ENCODE results near the gene KDM8. TPM values are rescaled to one million over a fixed set of nuclear protein-coding genes. Genes with fewer than 3 reads are reported as not detected.

Gene KDM8
- total and polyA plus RNA-seq, 4 experiments from 2014 or later, result 4.8 to 31.0 (median 18.4) TPM

DNA sequence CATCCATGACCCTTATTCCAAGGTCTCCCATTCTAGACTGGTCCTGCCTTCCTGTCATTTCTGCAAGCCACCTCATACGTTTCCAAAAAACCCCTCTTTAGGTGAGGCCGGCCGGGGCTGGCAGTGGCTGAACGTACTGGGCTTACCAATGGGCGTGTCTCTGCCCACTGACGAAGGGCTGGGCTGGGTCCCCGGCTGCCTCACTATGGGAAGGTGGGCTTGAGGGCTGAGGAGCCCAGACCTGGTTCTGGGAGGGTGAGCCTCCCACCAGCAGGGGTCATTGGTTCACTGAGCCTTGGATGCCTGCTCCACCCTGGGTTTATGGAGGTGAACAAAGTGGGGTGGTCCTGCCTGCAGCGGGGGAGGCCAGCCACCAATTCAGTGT lies 19.9 kb downstream of the KDM8 start:
- Histone ChIP-seq H3K27me3 (ENCODE audit: insufficient read depth, low read length) (no peaks in the 10 kb centered on the region), H3K36me3 (ENCODE audit: insufficient read depth, low read length) (peaks cover 11% of the 10 kb centered on the region), H3K4me1 (ENCODE audit: insufficient read depth, low read length) (no peaks in the 10 kb centered on the region), H3K4me3 (ENCODE audit: low read length in 2 of 2) (no peak overlapping the region), H3K27ac (ENCODE audit: low read depth, low read length) (no peak overlapping the region), H3K9me3 (ENCODE audit: control insufficient read depth in 1 of 2, low read length in 2 of 2) (no peaks in the 10 kb centered on the region)
- no peak for DNase-seq
- ChIA-PET CTCF (ENCODE audit: partially characterized antibody) (interaction anchor here (2.4 to 7.2 kb wide), 4 partner anchors 8 to 144 kb away, joined by 9 to 28 read pairs (median 17); no protein-coding TSS in a partner anchor), POLR2A (ENCODE audit: partially characterized antibody) (interaction anchor here (0.6 to 6.4 kb wide), 4 partner anchors 12 to 44 kb away, joined by 3 to 47 read pairs (median 14); partner anchors contain the start of gene KDM8)
- peaks cover 7 to 23% (median 14%) of the 10 kb centered on the region in 4 donors for H3K4me1 Mint-ChIP-seq
- no peak overlapping the region for H3K4me3 Mint-ChIP-seq
- intact Hi-C loops (cut with micrococcal nuclease), result no loop called here
- H3K9me3 Mint-ChIP-seq, result no peaks in the 10 kb centered on the region
- peak overlapping the region in 1 of 7 donors; percentile 70 for H3K27ac Mint-ChIP-seq
- H3K36me3 Mint-ChIP-seq, result peaks cover 5 to 27% of the 10 kb centered on the region in 2 donors
- no peaks in the 10 kb centered on the region for H3K27me3 Mint-ChIP-seq

DNA sequence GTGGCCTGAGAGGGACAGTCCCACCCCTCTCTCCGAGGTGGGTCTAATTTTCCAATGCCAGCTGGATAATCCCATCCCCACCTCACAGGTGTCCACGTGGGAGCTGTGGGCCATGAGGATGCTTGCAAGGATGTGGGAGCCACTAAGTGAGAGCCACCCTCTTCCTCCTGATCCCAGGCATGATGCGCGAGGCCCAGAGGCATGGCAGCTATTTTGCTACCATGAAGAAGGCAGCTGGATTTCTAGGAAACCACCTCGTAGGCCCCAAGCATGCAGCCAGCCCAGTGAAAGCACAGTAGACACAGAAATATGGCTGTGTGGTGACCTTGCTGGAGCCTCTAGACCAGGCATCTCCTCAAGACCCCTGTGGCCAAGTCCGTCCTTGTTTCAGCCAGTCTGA lies 20.4 kb downstream of the KDM8 start:
- Histone ChIP-seq H3K4me3 (ENCODE audit: low read length in 2 of 2) (no peak overlapping the region), H3K4me1 (ENCODE audit: insufficient read depth, low read length) (peaks cover under 1% of the 10 kb centered on the region), H3K27me3 (ENCODE audit: insufficient read depth, low read length) (no peaks in the 10 kb centered on the region), H3K9me3 (ENCODE audit: control insufficient read depth in 1 of 2, low read length in 2 of 2) (no peaks in the 10 kb centered on the region), H3K36me3 (ENCODE audit: insufficient read depth, low read length) (peaks cover 11% of the 10 kb centered on the region), H3K27ac (ENCODE audit: low read depth, low read length) (no peak overlapping the region)
- ChIA-PET CTCF (ENCODE audit: partially characterized antibody) (interaction anchor here (2.8 to 7.2 kb wide), 3 partner anchors 11 to 144 kb away, joined by 17 to 28 read pairs (median 17); no protein-coding TSS in a partner anchor), POLR2A (ENCODE audit: partially characterized antibody) (interaction anchor here (0.6 to 6.4 kb wide), 3 partner anchors 11 to 27 kb away, joined by 3 to 47 read pairs (median 23); partner anchors contain the start of gene KDM8)
- H3K27ac Mint-ChIP-seq, result peak overlapping the region in 4 of 7 donors; percentile 57 to 86 (median 72)
- H3K27me3 Mint-ChIP-seq, result no peaks in the 10 kb centered on the region
- H3K36me3 Mint-ChIP-seq, result peaks cover 5 to 25% of the 10 kb centered on the region in 2 donors
- intact Hi-C loops (cut with micrococcal nuclease), result no loop called here
- no peak overlapping the region for H3K4me3 Mint-ChIP-seq
- H3K9me3 Mint-ChIP-seq, result no peaks in the 10 kb centered on the region
- H3K4me1 Mint-ChIP-seq, result peaks cover 7 to 24% (median 14%) of the 10 kb centered on the region in 4 donors
- DNase-seq, result no peak

DNA sequence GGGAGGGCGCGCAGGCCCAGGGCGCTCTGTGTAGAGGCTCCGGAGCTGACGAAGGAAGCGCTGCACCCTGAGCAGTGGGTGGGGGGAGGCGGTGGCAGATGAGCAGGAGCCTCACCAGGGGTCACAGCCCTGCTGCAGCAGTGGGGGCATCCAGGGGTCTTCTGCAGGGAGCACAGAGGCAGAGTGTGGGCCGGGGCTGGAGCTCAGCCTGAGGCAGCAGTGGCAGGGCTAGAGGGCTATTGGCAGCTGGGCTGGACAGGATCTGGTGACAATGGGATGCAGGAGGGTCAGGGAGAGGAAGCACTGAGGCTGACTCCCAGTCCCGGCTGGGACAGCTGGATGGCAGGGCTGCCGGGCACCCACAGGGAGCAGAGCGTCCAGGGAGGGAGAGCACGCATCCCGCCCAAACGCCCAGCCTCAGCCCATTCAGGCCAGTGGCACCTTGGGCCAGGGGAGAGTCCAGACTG lies 21.0 kb downstream of the KDM8 start:
- DNase-seq, result no peak
- peaks cover 8 to 30% (median 18%) of the 10 kb centered on the region in 4 donors for H3K4me1 Mint-ChIP-seq
- CTCF ChIA-PET (ENCODE audit: partially characterized antibody), result interaction anchor here (1.3 to 7.2 kb wide), 4 partner anchors 13 to 143 kb away, joined by 3 to 28 read pairs (median 6); no protein-coding TSS in a partner anchor

DNA sequence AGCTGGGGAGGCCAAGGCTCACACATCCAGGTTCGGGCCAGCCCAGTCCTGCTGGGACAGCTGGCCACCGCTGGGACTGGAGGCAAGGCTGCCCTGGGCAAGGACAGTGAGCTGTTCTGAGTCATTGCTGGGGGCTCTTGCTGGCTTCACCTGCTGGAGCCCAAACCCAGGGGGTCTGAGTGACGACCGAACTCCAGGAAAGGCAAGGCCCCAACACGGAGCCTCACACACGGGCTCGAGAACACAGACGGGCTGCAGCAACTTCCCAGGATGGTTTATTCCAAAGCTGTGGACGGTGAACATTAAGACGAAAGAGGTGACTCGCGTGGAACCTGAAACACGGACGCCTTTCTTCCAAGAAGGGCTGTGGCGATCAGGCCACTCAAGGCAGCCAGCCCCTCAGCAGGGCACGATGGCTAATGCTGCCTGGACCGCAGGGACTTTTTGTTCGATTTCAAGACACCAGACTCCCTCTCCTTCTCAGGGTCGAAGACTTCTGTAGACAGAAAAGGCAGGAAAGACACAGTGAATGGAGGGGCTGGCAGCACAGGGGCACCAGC lies 21.5 kb downstream of the KDM8 start:
- peaks cover 5 to 24% of the 10 kb centered on the region in 2 donors for H3K36me3 Mint-ChIP-seq
- no peak overlapping the region for H3K4me3 Mint-ChIP-seq
- POLR2A ChIA-PET (ENCODE audit: partially characterized antibody), result interaction anchor here (0.7 to 6.4 kb wide), 7 partner anchors 10 to 235 kb away, joined by 3 to 47 read pairs (median 8); partner anchors contain the start of gene KDM8
- Histone ChIP-seq H3K4me3 (ENCODE audit: low read length in 2 of 2) (no peak overlapping the region), H3K36me3 (ENCODE audit: insufficient read depth, low read length) (peaks cover 11% of the 10 kb centered on the region), H3K27ac (ENCODE audit: low read depth, low read length) (no peak overlapping the region), H3K27me3 (ENCODE audit: insufficient read depth, low read length) (no peaks in the 10 kb centered on the region), H3K4me1 (ENCODE audit: insufficient read depth, low read length) (peaks cover 12% of the 10 kb centered on the region), H3K9me3 (ENCODE audit: control insufficient read depth in 1 of 2, low read length in 2 of 2) (no peaks in the 10 kb centered on the region)
- H3K27ac Mint-ChIP-seq, result peak overlapping the region in 6 of 7 donors; percentile 7 to 83 (median 48)
- H3K9me3 Mint-ChIP-seq, result no peaks in the 10 kb centered on the region
- intact Hi-C loops (cut with micrococcal nuclease), result no loop called here
- no peak for DNase-seq
- CTCF ChIA-PET (ENCODE audit: partially characterized antibody), result interaction anchor here (1.0 to 7.2 kb wide), 7 partner anchors 10 to 142 kb away, joined by 3 to 28 read pairs (median 6); no protein-coding TSS in a partner anchor
- H3K27me3 Mint-ChIP-seq, result no peaks in the 10 kb centered on the region
- peaks cover 10 to 35% (median 21%) of the 10 kb centered on the region in 4 donors for H3K4me1 Mint-ChIP-seq

More for the DNA sequence above, 21.0 kb downstream of the KDM8 start:
- H3K27ac Mint-ChIP-seq, result peak overlapping the region in 6 of 7 donors; percentile 8 to 86 (median 60)
- H3K4me3 Mint-ChIP-seq, result no peak overlapping the region
- intact Hi-C loops (cut with micrococcal nuclease), result no loop called here
- H3K27ac ChIP-seq (ENCODE audit: low read depth, low read length), result no peak overlapping the region
- no peaks in the 10 kb centered on the region for H3K9me3 ChIP-seq (ENCODE audit: control insufficient read depth in 1 of 2, low read length in 2 of 2)
- peaks cover 11% of the 10 kb centered on the region for H3K36me3 ChIP-seq (ENCODE audit: insufficient read depth, low read length)
- H3K4me1 ChIP-seq (ENCODE audit: insufficient read depth, low read length), result peaks cover 7% of the 10 kb centered on the region
- peaks cover 5 to 24% of the 10 kb centered on the region in 2 donors for H3K36me3 Mint-ChIP-seq
- no peaks in the 10 kb centered on the region for H3K27me3 Mint-ChIP-seq
- no peak overlapping the region for H3K4me3 ChIP-seq (ENCODE audit: low read length in 2 of 2)
- no peaks in the 10 kb centered on the region for H3K9me3 Mint-ChIP-seq
- POLR2A ChIA-PET (ENCODE audit: partially characterized antibody), result interaction anchor here (1.0 to 6.4 kb wide), 5 partner anchors 11 to 236 kb away, joined by 5 to 47 read pairs (median 8); partner anchors contain the start of gene KDM8
- H3K27me3 ChIP-seq (ENCODE audit: insufficient read depth, low read length), result no peaks in the 10 kb centered on the region

DNA sequence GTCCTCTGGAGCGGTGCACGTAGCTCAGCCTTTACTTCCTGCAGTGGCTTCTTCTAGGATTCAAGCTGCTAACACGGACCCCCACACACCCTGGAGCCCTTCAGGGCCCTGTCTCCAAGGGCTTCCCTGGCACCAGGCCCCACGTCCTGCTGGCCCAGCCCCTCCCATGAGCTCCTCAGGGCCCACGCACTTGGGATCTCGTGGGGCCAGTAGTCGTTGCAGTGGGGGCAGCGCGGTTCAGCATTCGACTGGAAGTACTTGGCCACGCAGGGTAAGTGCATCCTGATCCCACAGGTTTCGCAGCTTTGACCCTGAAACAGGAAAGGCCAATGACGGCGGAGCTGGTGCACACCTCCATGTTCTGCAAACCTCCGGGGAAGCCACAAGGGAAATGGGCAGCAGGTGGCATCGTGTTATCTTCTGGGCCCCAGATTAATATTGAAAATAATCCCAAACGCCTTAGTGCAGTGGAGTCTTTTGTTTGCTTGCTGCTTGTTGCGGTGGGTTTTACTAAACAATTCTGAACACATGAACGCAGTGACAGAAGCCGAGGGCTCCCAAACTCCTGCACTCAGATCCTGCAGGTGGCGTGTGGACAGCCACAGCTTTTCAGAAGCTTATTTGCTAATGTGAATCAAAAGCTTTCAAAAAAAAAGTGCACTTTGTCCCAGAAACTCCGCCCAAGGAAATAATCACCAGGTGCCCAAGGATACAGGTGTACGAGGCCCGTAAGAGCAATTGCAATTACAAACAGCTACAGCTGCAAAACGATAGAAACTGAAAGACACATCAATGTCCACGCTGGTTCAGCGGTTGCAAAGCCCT lies 22.4 kb downstream of the KDM8 start:
- peak overlapping the region in 1 of 8 donors; percentile 46 for H3K4me3 Mint-ChIP-seq
- no peaks in the 10 kb centered on the region for H3K27me3 Mint-ChIP-seq
- H3K36me3 Mint-ChIP-seq, result peaks cover 6 to 28% of the 10 kb centered on the region in 2 donors
- ChIA-PET POLR2A (ENCODE audit: partially characterized antibody) (interaction anchor here (0.7 to 6.4 kb wide), 7 partner anchors 9 to 234 kb away, joined by 3 to 47 read pairs (median 8); partner anchors contain the start of gene KDM8), CTCF (ENCODE audit: partially characterized antibody) (interaction anchor here (1.0 to 7.2 kb wide), 7 partner anchors 9 to 142 kb away, joined by 3 to 28 read pairs (median 6); no protein-coding TSS in a partner anchor)
- H3K27ac Mint-ChIP-seq, result peak overlapping the region; percentile 38 to 90 (median 84)
- H3K4me1 Mint-ChIP-seq, result peaks cover 14 to 45% (median 29%) of the 10 kb centered on the region in 4 donors
- Histone ChIP-seq H3K4me1 (ENCODE audit: insufficient read depth, low read length) (peaks cover 21% of the 10 kb centered on the region), H3K36me3 (ENCODE audit: insufficient read depth, low read length) (peaks cover 5% of the 10 kb centered on the region), H3K9me3 (ENCODE audit: control insufficient read depth in 1 of 2, low read length in 2 of 2) (no peaks in the 10 kb centered on the region), H3K27ac (ENCODE audit: low read depth, low read length) (no peak overlapping the region), H3K27me3 (ENCODE audit: insufficient read depth, low read length) (no peaks in the 10 kb centered on the region), H3K4me3 (ENCODE audit: low read length in 2 of 2) (no peak overlapping the region)
- intact Hi-C loops (cut with micrococcal nuclease), result no loop called here
- no peaks in the 10 kb centered on the region for H3K9me3 Mint-ChIP-seq
- DNase-seq, result no peak

DNA sequence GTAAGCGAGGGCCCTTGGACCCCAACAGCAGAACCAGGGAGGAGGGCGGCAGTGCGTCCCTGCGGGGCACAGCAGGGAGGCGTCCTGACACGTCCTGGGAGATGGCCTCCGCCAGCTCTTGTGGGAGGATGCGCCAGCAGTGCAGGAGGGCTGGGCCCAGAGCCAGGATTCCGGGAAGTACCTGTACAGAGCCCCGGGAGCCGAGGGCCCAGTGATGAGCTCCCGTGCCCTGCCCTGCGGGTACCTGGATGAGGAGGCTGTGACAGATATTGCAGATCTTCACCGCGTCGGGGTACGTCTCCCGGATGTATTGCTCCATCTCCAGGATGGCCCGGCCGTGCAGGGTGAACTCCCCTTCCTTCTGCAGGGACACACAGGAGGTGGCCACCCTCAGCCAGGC lies 23.1 kb downstream of the KDM8 start:
- Histone ChIP-seq H3K4me1 (ENCODE audit: insufficient read depth, low read length) (peaks cover 28% of the 10 kb centered on the region), H3K9me3 (ENCODE audit: control insufficient read depth in 1 of 2, low read length in 2 of 2) (no peaks in the 10 kb centered on the region), H3K27ac (ENCODE audit: low read depth, low read length) (no peak overlapping the region), H3K27me3 (ENCODE audit: insufficient read depth, low read length) (no peaks in the 10 kb centered on the region), H3K36me3 (ENCODE audit: insufficient read depth, low read length) (peaks cover 5% of the 10 kb centered on the region), H3K4me3 (ENCODE audit: low read length in 2 of 2) (no peak overlapping the region)
- peaks cover 10 to 27% of the 10 kb centered on the region in 2 donors for H3K36me3 Mint-ChIP-seq
- ChIA-PET CTCF (ENCODE audit: partially characterized antibody) (interaction anchor here (1.1 to 7.2 kb wide), 5 partner anchors 8 to 141 kb away, joined by 4 to 28 read pairs (median 12); no protein-coding TSS in a partner anchor), POLR2A (ENCODE audit: partially characterized antibody) (interaction anchor here (0.8 to 6.4 kb wide), 3 partner anchors 9 to 141 kb away, joined by 4 to 47 read pairs (median 15); no protein-coding TSS in a partner anchor)
- no peak for DNase-seq
- H3K27ac Mint-ChIP-seq, result peak overlapping the region in 6 of 7 donors; percentile 40 to 90 (median 82)
- H3K9me3 Mint-ChIP-seq, result no peaks in the 10 kb centered on the region
- no peaks in the 10 kb centered on the region for H3K27me3 Mint-ChIP-seq
- peaks cover 18 to 52% (median 35%) of the 10 kb centered on the region in 4 donors for H3K4me1 Mint-ChIP-seq
- no peak overlapping the region for H3K4me3 Mint-ChIP-seq
- intact Hi-C loops (cut with micrococcal nuclease), result no loop called here
